ENCODE measurements around the gene ZNF32. TPM values are rescaled to one million over a fixed set of nuclear protein-coding genes. Genes with fewer than 3 reads are reported as not detected.

ZNF32 gene
- polyA plus RNA-seq, 1 donor from 2014 or later = 162 TPM

GRCh38 chr10:43595739-43596298 is 52.9 kb downstream of the ZNF32 start:
- Histone ChIP-seq H3K27ac (ENCODE audit: low read length) (no peak overlapping the region), H3F3A (ENCODE audit: insufficient read depth, low read length, poor library complexity, severe bottlenecking) (no peaks in the 10 kb centered on the region), H3K4me2 (ENCODE audit: low read length) (no peak overlapping the region), H3K9me3 (ENCODE audit: low read length) (peaks cover 5% of the 10 kb centered on the region), H3K27me3 (ENCODE audit: insufficient read depth, low read depth, low read length) (no peaks in the 10 kb centered on the region), H4K20me1 (ENCODE audit: insufficient read depth) (no peaks in the 10 kb centered on the region), H3K4me3 (ENCODE audit: low read length) (no peak overlapping the region), H3K79me2 (replicated peaks; ENCODE audit: insufficient read depth, low read length) (no peaks in the 10 kb centered on the region), H3K36me3 (ENCODE audit: insufficient read depth, low read length) (no peaks in the 10 kb centered on the region), H3K9me2 (ENCODE audit: insufficient read depth, low read length) (no peaks in the 10 kb centered on the region), H3K9ac (ENCODE audit: low read length) (no peak overlapping the region), H2AFZ (ENCODE audit: low read depth, low read length) (no peak overlapping the region)
- TF ChIP-seq, protein P1, sequence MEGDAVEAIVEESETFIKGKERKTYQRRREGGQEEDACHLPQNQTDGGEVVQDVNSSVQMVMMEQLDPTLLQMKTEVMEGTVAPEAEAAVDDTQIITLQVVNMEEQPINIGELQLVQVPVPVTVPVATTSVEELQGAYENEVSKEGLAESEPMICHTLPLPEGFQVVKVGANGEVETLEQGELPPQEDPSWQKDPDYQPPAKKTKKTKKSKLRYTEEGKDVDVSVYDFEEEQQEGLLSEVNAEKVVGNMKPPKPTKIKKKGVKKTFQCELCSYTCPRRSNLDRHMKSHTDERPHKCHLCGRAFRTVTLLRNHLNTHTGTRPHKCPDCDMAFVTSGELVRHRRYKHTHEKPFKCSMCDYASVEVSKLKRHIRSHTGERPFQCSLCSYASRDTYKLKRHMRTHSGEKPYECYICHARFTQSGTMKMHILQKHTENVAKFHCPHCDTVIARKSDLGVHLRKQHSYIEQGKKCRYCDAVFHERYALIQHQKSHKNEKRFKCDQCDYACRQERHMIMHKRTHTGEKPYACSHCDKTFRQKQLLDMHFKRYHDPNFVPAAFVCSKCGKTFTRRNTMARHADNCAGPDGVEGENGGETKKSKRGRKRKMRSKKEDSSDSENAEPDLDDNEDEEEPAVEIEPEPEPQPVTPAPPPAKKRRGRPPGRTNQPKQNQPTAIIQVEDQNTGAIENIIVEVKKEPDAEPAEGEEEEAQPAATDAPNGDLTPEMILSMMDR (IDR thresholded peaks at IDR 0.05; ENCODE audit: poor library complexity, severe bottlenecking) = no peak
- TF ChIP-seq EZH2 (IDR thresholded peaks at IDR 0.05; ENCODE audit: borderline replicate concordance, insufficient read depth, low read length, poor library complexity, severe bottlenecking) = no peak
- no peak for TF ChIP-seq REST (IDR thresholded peaks at IDR 0.05; ENCODE audit: borderline replicate concordance)
- TF ChIP-seq RAD21 (conservative IDR thresholded peaks at IDR 0.05) = no peak
- no peak for TF ChIP-seq TAF1 (IDR thresholded peaks at IDR 0.05; ENCODE audit: low read depth)
- no peak for TF ChIP-seq SMC3 (conservative IDR thresholded peaks at IDR 0.05; ENCODE audit: poor library complexity)
- no peak for TF ChIP-seq MXI1 (conservative IDR thresholded peaks at IDR 0.05; ENCODE audit: poor library complexity, severe bottlenecking)
- TF ChIP-seq POLR2AphosphoS5 (IDR thresholded peaks at IDR 0.05) = no peak
- no peak for TF ChIP-seq EP300 (conservative IDR thresholded peaks at IDR 0.05; ENCODE audit: poor library complexity, severe bottlenecking)

DNA sequence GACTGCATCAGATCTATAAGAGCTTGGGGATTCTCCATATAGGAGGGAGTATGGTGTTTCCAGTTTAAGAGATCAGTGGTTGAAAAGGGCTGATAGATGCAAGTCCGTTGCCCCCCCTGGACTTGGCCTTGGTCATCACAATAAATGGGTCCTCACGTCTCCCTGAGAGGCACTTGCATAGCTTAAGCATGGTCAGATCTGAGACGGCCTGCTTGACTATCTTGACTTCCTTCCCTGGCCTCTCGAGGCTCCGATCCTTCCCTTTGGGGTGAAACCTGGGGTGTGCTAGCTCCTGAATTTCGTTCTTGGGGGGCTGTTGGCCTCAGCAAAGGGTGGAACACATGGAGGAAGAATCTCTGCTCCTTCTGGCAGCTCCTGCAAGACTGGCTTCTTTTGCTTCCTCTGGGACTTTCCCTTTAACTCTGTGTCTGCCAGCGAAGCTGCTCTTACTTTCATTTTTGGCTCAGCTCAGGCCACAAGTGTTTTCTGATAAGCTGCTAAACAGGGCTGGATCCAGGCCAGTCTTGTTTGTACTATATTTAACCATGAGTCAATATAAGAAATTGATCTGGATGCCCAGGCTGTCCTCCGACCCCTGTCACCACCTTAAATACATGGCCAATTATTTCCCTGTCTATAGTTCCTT is 53.6 kb downstream of the ZNF32 start:
- H3K27ac ChIP-seq (ENCODE audit: low read length) = no peak overlapping the region
- no peak overlapping the region for H3K4me2 ChIP-seq (ENCODE audit: low read length)
- no peaks in the 10 kb centered on the region for H3K9me2 ChIP-seq (ENCODE audit: insufficient read depth, low read length)
- TF ChIP-seq REST (IDR thresholded peaks at IDR 0.05; ENCODE audit: borderline replicate concordance) = no peak
- peaks cover 5% of the 10 kb centered on the region for H3K9me3 ChIP-seq (ENCODE audit: low read length)
- no peaks in the 10 kb centered on the region for H4K20me1 ChIP-seq (ENCODE audit: insufficient read depth)
- H3F3A ChIP-seq (ENCODE audit: insufficient read depth, low read length, poor library complexity, severe bottlenecking) = no peaks in the 10 kb centered on the region
- no peaks in the 10 kb centered on the region for H3K79me2 ChIP-seq (replicated peaks; ENCODE audit: insufficient read depth, low read length)
- no peaks in the 10 kb centered on the region for H3K36me3 ChIP-seq (ENCODE audit: insufficient read depth, low read length)
- H3K9ac ChIP-seq (ENCODE audit: low read length) = no peak overlapping the region
- H2AFZ ChIP-seq (ENCODE audit: low read depth, low read length) = no peak overlapping the region
- H3K4me3 ChIP-seq (ENCODE audit: low read length) = no peak overlapping the region
- no peaks in the 10 kb centered on the region for H3K27me3 ChIP-seq (ENCODE audit: insufficient read depth, low read depth, low read length)

Other genes with a start within 250 kb of the ZNF32 start
- 65.0 and 65.8 TPM in 2 replicates for gene HNRNPF, start 239.7 kb downstream of the ZNF32 start, polyA plus RNA-seq
- 6.2 and 11.8 TPM in 2 replicates for gene ZNF487, start 211.8 kb downstream of the ZNF32 start, polyA plus RNA-seq
- 4.2 and 8.2 TPM in 2 replicates for gene ZNF239, start 74.3 kb downstream of the ZNF32 start, polyA plus RNA-seq
- 2.0 and 3.5 TPM in 2 replicates for gene ZNF485, start 42.4 kb downstream of the ZNF32 start, polyA plus RNA-seq

Data from neural cell (in vitro differentiated cells).